IMR-90 (cell line): Measurements from ENCODE around the gene OR2T11. TPM values are rescaled to one million over a fixed set of nuclear protein-coding genes. Genes with fewer than 3 reads are reported as not detected.
"Not testable (repeated sequence)": the region's sequence is repeated elsewhere in the genome, so short reads cannot be mapped to it uniquely, and the experiment has no call there.

ENCODE experiments used
- ATAC-seq: fragments of 200-7000 bp; cut with Tn5 transposase; 2 replicates; pipeline ENCODE4 v1.9.1; 2020; ENCODE audit warnings: low read depth, mild to moderate bottlenecking, moderate library complexity
- BruUV-seq: library from RNA; stranded (reverse); fragments of 400-500 nt; replicated peaks from 2 replicates; lab custom pipeline; 2021; lab: Mats Ljungman, UMichigan
- CTCF ChIA-PET: fragments of 300-600 bp; formaldehyde crosslinking; extraction: SDS; loops from one replicate; lab custom pipeline; 2021; ENCODE audit warnings: antibody characterized with exemption; lab: Yijun Ruan, JAX
- POLR2A ChIA-PET: fragments of 300-600 bp; sonication (Branson Sonifier 250); formaldehyde crosslinking; loops from one replicate; lab custom pipeline; 2022; ENCODE audit warnings: antibody characterized with exemption; ENCODE audit not compliant: unreplicated experiment; lab: Charles Lee
- DNase-seq: peaks from one replicate; pipeline ENCODE4 v3.0.0; 2013
- H2AFZ ChIP-seq: replicated peaks from 2 replicates; pipeline ENCODE3; 2013; ENCODE audit warnings: low read length, mild to moderate bottlenecking; ENCODE audit not compliant: poor library complexity
- H2AK5ac ChIP-seq: 2 replicates; pipeline ENCODE4 v1.6.1; 2013; ENCODE audit warnings: low read depth, low read length, inconsistent platforms
- H2AK9ac ChIP-seq: replicated peaks from 2 replicates; pipeline ENCODE3; 2013; ENCODE audit warnings: mild to moderate bottlenecking, low read depth, low read length, moderate library complexity; ENCODE audit not compliant: poor library complexity
- H2BK120ac ChIP-seq: 2 replicates; pipeline ENCODE4 v1.6.1; 2013; ENCODE audit warnings: low read depth, low read length, inconsistent platforms
- H2BK15ac ChIP-seq: 3 replicates; pipeline ENCODE4 v1.6.1; 2013; ENCODE audit warnings: low read depth, low read length, inconsistent platforms
- H2BK20ac ChIP-seq: 2 replicates; pipeline ENCODE4 v1.6.1; 2013; ENCODE audit warnings: low read depth, mild to moderate bottlenecking, inconsistent platforms, low read length, moderate library complexity
- H2BK5ac ChIP-seq: 2 replicates; pipeline ENCODE4 v1.6.1; 2013; ENCODE audit warnings: mild to moderate bottlenecking, low read depth, low read length, inconsistent platforms; ENCODE audit not compliant: poor library complexity, severe bottlenecking
- H3K14ac ChIP-seq: replicated peaks from 2 replicates; pipeline ENCODE4 v1.6.1; 2013; ENCODE audit warnings: low read depth, low read length, inconsistent platforms
- H3K18ac ChIP-seq: 2 replicates; pipeline ENCODE4 v1.6.1; 2013; ENCODE audit warnings: low read depth, low read length, control low read depth
- H3K23ac ChIP-seq: 2 replicates; pipeline ENCODE4 v1.6.1; 2013; ENCODE audit warnings: low read depth, low read length, inconsistent platforms
- H3K27ac ChIP-seq: 2 replicates; pipeline ENCODE4 v1.5.1; 2013; ENCODE audit warnings: mild to moderate bottlenecking, control low read depth, low read length; ENCODE audit not compliant: insufficient read depth
- H3K27me3 ChIP-seq: 2 replicates; pipeline ENCODE4 v1.6.1; 2013; ENCODE audit warnings: low read length; ENCODE audit not compliant: control insufficient read depth, insufficient read depth
- H3K36me3 ChIP-seq: 2 replicates; pipeline ENCODE4 v1.6.1; 2013; ENCODE audit warnings: low read length, mixed read lengths; ENCODE audit not compliant: control insufficient read depth, insufficient read depth
- H3K4ac ChIP-seq: 2 replicates; pipeline ENCODE4 v1.6.1; 2013; ENCODE audit warnings: low read depth, low read length, inconsistent platforms
- H3K4me1 ChIP-seq: 2 replicates; pipeline ENCODE4 v1.6.1; 2013; ENCODE audit warnings: low read length, mixed read lengths; ENCODE audit not compliant: control insufficient read depth, insufficient read depth
- H3K4me2 ChIP-seq: 2 replicates; pipeline ENCODE4 v1.6.1; 2013; ENCODE audit warnings: low read depth, mild to moderate bottlenecking, control low read depth, low read length, moderate library complexity
- H3K4me3 ChIP-seq: 2 replicates; pipeline ENCODE4 v1.5.1; 2013; ENCODE audit warnings: low read depth, mild to moderate bottlenecking, control low read depth, low read length, moderate library complexity; ENCODE audit not compliant: insufficient read depth
- H3K56ac ChIP-seq: 2 replicates; pipeline ENCODE4 v1.6.1; 2013; ENCODE audit warnings: low read length, inconsistent platforms; ENCODE audit not compliant: insufficient read depth; ENCODE audit errors: extremely low read depth
- H3K79me1 ChIP-seq, 2 experiments: 2 replicates each; pipeline ENCODE4 v1.6.1; 2013; ENCODE audit warnings: low read length in 2 of 2, inconsistent platforms in 1 of 2, low read depth in 1 of 2
- H3K9ac ChIP-seq: 2 replicates; pipeline ENCODE4 v1.6.1; 2013; ENCODE audit warnings: low read depth, low read length, control low read depth
- H3K9me1 ChIP-seq: 2 replicates; pipeline ENCODE4 v1.6.1; 2013; ENCODE audit warnings: low read length, inconsistent platforms; ENCODE audit not compliant: insufficient read depth
- H3K9me3 ChIP-seq: 2 replicates; pipeline ENCODE4 v1.6.1; 2013; ENCODE audit warnings: low read length; ENCODE audit not compliant: control insufficient read depth, insufficient read depth
- H4K20me1 ChIP-seq: 2 replicates; pipeline ENCODE4 v1.6.1; 2013; ENCODE audit warnings: low read length, inconsistent platforms; ENCODE audit not compliant: insufficient read depth
- H4K5ac ChIP-seq: 2 replicates; pipeline ENCODE4 v1.6.1; 2013; ENCODE audit warnings: mild to moderate bottlenecking, low read depth, low read length, control low read depth
- H4K8ac ChIP-seq, 2 experiments: 2 replicates each; pipeline ENCODE4 v1.6.1; 2013; ENCODE audit warnings: low read depth in 2 of 2, low read length in 2 of 2, control low read depth in 1 of 2, inconsistent platforms in 1 of 2
- H4K91ac ChIP-seq: 2 replicates; pipeline ENCODE4 v1.6.1; 2013; ENCODE audit warnings: low read depth, low read length, inconsistent platforms; ENCODE audit not compliant: insufficient read depth
- WGBS, 2 experiments: methylation state at CpG; one replicate each; pipeline versions ENCODE4 v1.1.5 to v1.1.7; 2013; ENCODE audit warnings: missing lambda C conversion rate in 2 of 2; ENCODE audit not compliant: insufficient read length in 1 of 2; ENCODE audit errors: extremely low coverage in 2 of 2; 5-methylcytosine and 5-hydroxymethylcytosine counted together
- dilution Hi-C: fragments of 300-500 bp; cut with HindIII; formaldehyde crosslinking; loops from one replicate; pipeline ENCODE4 v1.14.3; 2018; ENCODE audit warnings: low sequenced_read_pairs; ENCODE audit not compliant: unreplicated experiment
- in situ Hi-C: fragments of 300-500 bp; cut with MboI; formaldehyde crosslinking; loops from 3 replicates; pipeline ENCODE4 v1.14.3; 2019; ENCODE audit warnings: low sequenced_read_pairs, inconsistent platforms, mixed read lengths
- intact Hi-C: fragments of 100-400 bp; cut with micrococcal nuclease; formaldehyde crosslinking; loops from 2 replicates; pipeline ENCODE4 v1.10.0; 2022
- polyA plus RNA-seq, 3 experiments: library from polyadenylated mRNA; depleted of rRNA; stranded (reverse); fragments of >200 nt; gene quantifications; 2 replicates each; pipeline ENCODE4 v1.2.3, GENCODE V29; 2012; ENCODE audit warnings: low replicate concordance in 1 of 3
- total RNA-seq: library from RNA; depleted of rRNA; stranded (reverse); fragments of >200 nt; gene quantifications from 2 replicates; pipeline ENCODE4 v1.2.3, GENCODE V29; 2012

The OR2T11 gene
- total and polyA plus RNA-seq, 2 of the 4 experiments (the other 2 are of a cell fraction) = not detected

DNA sequence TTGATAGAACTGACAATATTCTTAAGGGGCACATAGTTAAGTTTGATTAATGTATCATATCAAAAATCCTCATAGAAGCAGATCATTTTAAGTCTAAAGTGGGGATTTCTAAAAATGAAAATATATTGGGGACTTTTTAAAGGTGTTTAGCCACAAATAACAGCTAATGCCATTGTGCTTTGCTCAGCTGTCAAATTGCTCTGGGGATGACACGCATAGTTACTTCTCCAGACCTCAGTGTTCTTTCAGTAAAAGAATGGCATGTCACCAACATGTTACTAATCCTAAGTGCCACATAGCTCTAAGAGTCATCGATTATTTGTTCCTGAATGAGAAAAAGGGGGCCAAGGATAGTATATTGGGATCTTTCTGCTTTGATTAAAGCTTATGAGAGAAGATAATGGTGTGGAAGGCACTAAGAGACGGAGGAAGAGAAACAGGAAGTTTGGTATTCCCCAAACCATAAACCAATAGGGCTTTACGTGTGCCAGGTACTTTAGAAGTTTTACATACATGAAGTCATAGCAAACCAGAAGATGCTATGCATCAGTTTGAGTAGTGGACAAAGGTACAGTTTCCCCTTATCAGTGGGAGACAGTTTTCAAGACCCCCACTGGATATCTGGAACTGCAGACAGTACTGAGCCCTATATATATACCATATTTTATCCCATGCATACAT is 8.2 kb upstream of the OR2T11 start:
- CTCF ChIA-PET, H2BK5ac ChIP-seq, intact Hi-C loops, H2AFZ ChIP-seq, H4K20me1 ChIP-seq, ATAC-seq, H3K18ac ChIP-seq, H2BK20ac ChIP-seq, H3K9me3 ChIP-seq, H3K27me3 ChIP-seq, H3K27ac ChIP-seq, H2BK120ac ChIP-seq, dilution Hi-C loops, H3K4me1 ChIP-seq, H2BK15ac ChIP-seq, H3K23ac ChIP-seq, H3K4me2 ChIP-seq, H3K56ac ChIP-seq, H2AK5ac ChIP-seq, H4K8ac ChIP-seq, H3K4me3 ChIP-seq, H3K9ac ChIP-seq, H3K79me1 ChIP-seq, H4K5ac ChIP-seq, H3K4ac ChIP-seq, POLR2A ChIA-PET, H4K91ac ChIP-seq, in situ Hi-C loops, H3K36me3 ChIP-seq, H3K9me1 ChIP-seq, H3K14ac ChIP-seq, BruUV-seq, H2AK9ac ChIP-seq, DNase-seq: not testable (repeated sequence)
- no CpG with 5 or more reads among the region's 4 CpGs for WGBS, 2 experiments

GRCh38 chr1:248641583-248641982 is 6.7 kb upstream of the OR2T11 start:
- H3K9me1 ChIP-seq, H4K20me1 ChIP-seq, H3K56ac ChIP-seq, H2AFZ ChIP-seq, ATAC-seq, H3K4me3 ChIP-seq, H3K27me3 ChIP-seq, H3K4ac ChIP-seq, intact Hi-C loops, H3K9me3 ChIP-seq, H2BK15ac ChIP-seq, BruUV-seq, H2BK20ac ChIP-seq, H2BK5ac ChIP-seq, H3K18ac ChIP-seq, H3K4me2 ChIP-seq, dilution Hi-C loops, in situ Hi-C loops, H4K5ac ChIP-seq, H3K9ac ChIP-seq, H3K27ac ChIP-seq, H2AK5ac ChIP-seq, H3K4me1 ChIP-seq, H3K23ac ChIP-seq, H4K8ac ChIP-seq, POLR2A ChIA-PET, CTCF ChIA-PET, H3K14ac ChIP-seq, H3K79me1 ChIP-seq, H4K91ac ChIP-seq, H3K36me3 ChIP-seq, H2AK9ac ChIP-seq, DNase-seq, H2BK120ac ChIP-seq: not testable (repeated sequence)
- WGBS, 2 experiments = no CpG with 5 or more reads among the region's 5 CpGs
